Thyroid gland (tissue), 4 donors: ENCODE results near the gene DNAJB1. TPM values are rescaled to one million over a fixed set of nuclear protein-coding genes. Genes with fewer than 3 reads are reported as not detected.
A peak's percentile ranks its signal among the peaks of the same experiment; 100 is the strongest.

Experiments used
- DNase-seq, 2 donors: peaks; one replicate each; pipeline ENCODE4 v3.0.0-alpha.2; 2019
- H3K27ac ChIP-seq, 3 donors: fragments of 200-600 bp; sonication (generic); 1 replicate in 2 of 3; 2 replicates in 1 of 3; pipeline ENCODE4 v1.5.1; 2016 to 2019; ENCODE audit warnings: mild to moderate bottlenecking in 1 of 3, moderate library complexity in 1 of 3
- H3K27me3 ChIP-seq: fragments of 200-600 bp; sonication (generic); one replicate; pipeline ENCODE4 v1.5.1; 2019
- H3K36me3 ChIP-seq, 2 donors: fragments of 200-600 bp; sonication (generic); one replicate each; pipeline ENCODE4 v1.5.1; 2016 to 2019
- H3K4me1 ChIP-seq, 2 donors: fragments of 200-600 bp; sonication (generic); one replicate each; pipeline ENCODE4 v1.5.1; 2017 to 2019
- H3K4me3 ChIP-seq, 3 donors: fragments of 200-600 bp; sonication (generic); replicated peaks in 1 of 3; 1 replicate in 2 of 3; 2 replicates in 1 of 3; pipeline ENCODE4 v1.5.1; 2016; ENCODE audit warnings: mild to moderate bottlenecking in 1 of 3
- H3K9me3 ChIP-seq: fragments of 200-600 bp; sonication (generic); one replicate; pipeline ENCODE4 v1.5.1; 2017
- CTCF ChIP-seq, 6 experiments: fragments of 200-600 bp in 3 of 6; fragments of 450-650 bp in 3 of 6; sonication (generic) in 3 of 6; IDR thresholded peaks; one replicate each; pipeline ENCODE4 v1.5.1; 2016 to 2019; ENCODE audit warnings: antibody characterized with exemption in 6 of 6, mild to moderate bottlenecking in 2 of 6, inconsistent platforms in 1 of 6, moderate library complexity in 1 of 6
- POLR2A ChIP-seq, 2 donors: fragments of 450-650 bp; IDR thresholded peaks; one replicate each; pipeline ENCODE4 v1.6.1; 2017; ENCODE audit warnings: antibody characterized with exemption in 2 of 2, mild to moderate bottlenecking in 2 of 2, moderate library complexity in 1 of 2
- WGBS, 2 donors: methylation state at CpG; one replicate each; pipeline ENCODE4 v1.1.5; 2017; 5-methylcytosine and 5-hydroxymethylcytosine counted together
- intact Hi-C: fragments of 100-400 bp; cut with DNase I; formaldehyde crosslinking; loops from one replicate; pipeline ENCODE4 v1.15.1; 2023
- total RNA-seq, 4 donors: library from RNA; depleted of rRNA; stranded (reverse); fragments of >200 nt; gene quantifications; one replicate each; pipeline ENCODE4 v1.2.3, GENCODE V29; 2016

DNAJB1 gene
- total RNA-seq, 4 donors from 2014 or later, result 49.1 to 61.1 (median 55.3) TPM

GRCh38 chr19:14558370-14559066 lies 40.3 kb upstream of the DNAJB1 start:
- DNase-seq, result peak; percentile 90 to 91
- intact Hi-C loops, result loop anchor here (10.0 kb wide), 1 partner anchor 54 kb away; no protein-coding TSS in a partner anchor
- TF ChIP-seq CTCF (IDR thresholded peaks at IDR 0.05), result no peak
- peak in 1 of 2 donors; percentile 52 for TF ChIP-seq POLR2A (IDR thresholded peaks at IDR 0.05)
- Histone ChIP-seq H3K36me3 (no peaks in the 10 kb centered on the region), H3K27me3 (no peaks in the 10 kb centered on the region), H3K9me3 (no peaks in the 10 kb centered on the region), H3K4me3 (no peak overlapping the region), H3K27ac (peak overlapping the region; percentile 79 to 86 (median 86)), H3K4me1 (peaks cover 33 to 41% of the 10 kb centered on the region in 2 donors)
- WGBS, 2 donors, result 49 to 72% methylated on average over 20 to 21 of the region's 23 CpGs

- intact Hi-C loops, result loop anchor here (10.0 kb wide), 1 partner anchor 52 kb away; no protein-coding TSS in a partner anchor
- Histone ChIP-seq H3K36me3 (no peaks in the 10 kb centered on the region), H3K27me3 (no peaks in the 10 kb centered on the region), H3K9me3 (no peaks in the 10 kb centered on the region), H3K4me3 (no peak overlapping the region), H3K4me1 (peaks cover 27 to 46% of the 10 kb centered on the region in 2 donors), H3K27ac (peak overlapping the region in 1 of 3 donors; percentile 86)
- 16 to 20% methylated on average over 9 to 11 of the region's 18 CpGs for WGBS, 2 donors
- DNase-seq, result peak; percentile 65 to 76
- TF ChIP-seq POLR2A (IDR thresholded peaks at IDR 0.05) (no peak), CTCF (IDR thresholded peaks at IDR 0.05) (peak; percentile 76 to 97 (median 89))
Measured at GRCh38 chr19:14556662-14557188, 38.5 kb upstream of the DNAJB1 start.

GRCh38 chr19:14555918-14556661 lies 37.9 kb upstream of the DNAJB1 start:
- no peaks in the 10 kb centered on the region for H3K27me3 ChIP-seq
- H3K27ac ChIP-seq, result peak overlapping the region in 1 of 3 donors; percentile 78
- H3K4me3 ChIP-seq, result no peak overlapping the region
- no peak for DNase-seq
- 55 to 83% methylated on average over 12 of the region's 12 CpGs for WGBS, 2 donors
- TF ChIP-seq POLR2A (IDR thresholded peaks at IDR 0.05) (no peak), CTCF (IDR thresholded peaks at IDR 0.05) (no peak)
- no peaks in the 10 kb centered on the region for H3K36me3 ChIP-seq
- H3K4me1 ChIP-seq, result peaks cover 23 to 53% of the 10 kb centered on the region in 2 donors
- no peaks in the 10 kb centered on the region for H3K9me3 ChIP-seq
- intact Hi-C loops, result loop anchor here (10.0 kb wide), 1 partner anchor 51 kb away; no protein-coding TSS in a partner anchor

GRCh38 chr19:14554382-14554812 lies 36.2 kb upstream of the DNAJB1 start:
- WGBS, 2 donors, result 60 to 70% methylated on average over 2 to 3 of the region's 6 CpGs
- Histone ChIP-seq H3K27ac (no peak overlapping the region), H3K4me1 (peaks cover 37 to 64% of the 10 kb centered on the region in 2 donors), H3K27me3 (no peaks in the 10 kb centered on the region), H3K9me3 (no peaks in the 10 kb centered on the region), H3K36me3 (no peaks in the 10 kb centered on the region), H3K4me3 (no peak overlapping the region)
- intact Hi-C loops, result loop anchor here (10.0 kb wide), 1 partner anchor 50 kb away; no protein-coding TSS in a partner anchor
- TF ChIP-seq CTCF (IDR thresholded peaks at IDR 0.05), result no peak
- TF ChIP-seq POLR2A (IDR thresholded peaks at IDR 0.05), result no peak
- DNase-seq, result peak; percentile 38 to 57
